Inferior parietal cortex (tissue), 1 donor: ENCODE data around the gene ST6GALNAC1.

Experiments
- DNase-seq: peaks from one replicate; pipeline ENCODE4 v3.0.0-alpha.2; 2016; ENCODE audit errors: extremely low spot score

ST6GALNAC1 gene, protein sequence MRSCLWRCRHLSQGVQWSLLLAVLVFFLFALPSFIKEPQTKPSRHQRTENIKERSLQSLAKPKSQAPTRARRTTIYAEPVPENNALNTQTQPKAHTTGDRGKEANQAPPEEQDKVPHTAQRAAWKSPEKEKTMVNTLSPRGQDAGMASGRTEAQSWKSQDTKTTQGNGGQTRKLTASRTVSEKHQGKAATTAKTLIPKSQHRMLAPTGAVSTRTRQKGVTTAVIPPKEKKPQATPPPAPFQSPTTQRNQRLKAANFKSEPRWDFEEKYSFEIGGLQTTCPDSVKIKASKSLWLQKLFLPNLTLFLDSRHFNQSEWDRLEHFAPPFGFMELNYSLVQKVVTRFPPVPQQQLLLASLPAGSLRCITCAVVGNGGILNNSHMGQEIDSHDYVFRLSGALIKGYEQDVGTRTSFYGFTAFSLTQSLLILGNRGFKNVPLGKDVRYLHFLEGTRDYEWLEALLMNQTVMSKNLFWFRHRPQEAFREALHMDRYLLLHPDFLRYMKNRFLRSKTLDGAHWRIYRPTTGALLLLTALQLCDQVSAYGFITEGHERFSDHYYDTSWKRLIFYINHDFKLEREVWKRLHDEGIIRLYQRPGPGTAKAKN

DNA sequence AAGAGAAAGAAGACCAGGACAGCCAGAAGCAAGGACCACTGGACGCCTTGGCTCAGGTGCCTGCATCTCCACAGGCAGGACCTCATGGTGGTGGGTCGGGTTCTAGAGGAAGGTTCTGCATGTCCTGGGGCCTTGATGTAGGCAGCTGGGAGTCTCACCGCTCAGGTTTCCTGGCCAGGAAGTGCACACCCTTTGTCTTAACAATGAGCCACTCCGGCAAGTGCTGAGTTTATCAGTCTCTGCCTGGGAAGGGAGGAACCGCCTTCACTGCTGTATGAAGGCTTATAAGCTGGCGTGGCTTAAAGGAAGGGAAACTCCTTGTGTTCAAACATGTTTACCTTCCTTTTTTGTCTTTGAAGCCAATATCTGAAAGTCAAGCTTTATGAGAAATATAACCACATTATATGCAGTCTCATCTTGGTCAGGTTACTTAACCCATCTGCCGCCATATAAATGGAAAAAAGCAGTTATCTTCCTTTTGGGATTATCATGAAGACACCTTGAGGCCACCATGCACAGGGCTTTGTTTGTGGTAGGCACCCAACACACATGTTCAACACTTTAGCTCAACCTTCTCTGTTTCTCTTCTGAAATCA lies at the start of gene ST6GALNAC1:
ST6GALNAC1 (minus strand) TSS at position 205 of the 596 bp plus-strand sequence; CDS start at position 86, 119 bp downstream.
- DNase-seq = peak; percentile 10

DNA sequence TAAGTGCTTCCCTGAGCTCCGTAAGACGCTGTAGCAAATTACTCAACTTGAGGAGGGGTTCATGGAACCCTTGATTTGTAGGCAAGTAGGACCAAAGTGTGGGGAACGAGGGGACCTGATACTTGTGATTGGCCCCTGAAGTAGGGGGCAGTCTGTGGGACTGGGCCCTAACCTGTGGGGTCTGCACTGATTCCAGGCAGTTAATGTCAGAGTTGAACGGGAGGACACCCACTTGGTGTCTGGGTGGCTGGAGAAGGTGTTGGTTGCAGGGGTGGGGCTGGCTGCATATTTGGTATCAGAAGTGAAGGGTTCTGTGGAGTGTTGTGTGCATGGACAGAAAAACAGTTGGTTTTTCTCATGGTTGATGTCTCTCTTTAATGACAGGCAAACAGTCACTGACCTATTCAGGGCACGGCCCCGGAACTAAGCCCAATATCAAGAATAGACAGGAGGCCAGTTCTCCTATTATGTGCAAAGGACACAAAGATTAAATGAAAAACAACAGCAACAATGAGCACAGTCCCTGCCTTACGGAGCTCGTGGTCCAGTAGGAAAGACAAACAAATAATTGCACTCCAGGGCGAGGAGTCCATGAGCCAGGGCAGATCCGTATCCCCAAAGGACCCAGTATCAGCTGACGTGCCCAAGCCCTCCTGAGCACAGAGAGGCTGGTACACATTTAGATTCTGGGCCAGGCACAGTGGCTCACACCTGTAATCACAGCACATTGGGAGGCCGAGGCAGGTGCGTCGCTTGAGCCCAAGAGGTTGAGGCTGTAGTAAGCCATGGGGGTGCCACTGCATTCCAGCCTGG lies 48.0 kb upstream of the ST6GALNAC1 start:
- no peak for DNase-seq

DNA sequence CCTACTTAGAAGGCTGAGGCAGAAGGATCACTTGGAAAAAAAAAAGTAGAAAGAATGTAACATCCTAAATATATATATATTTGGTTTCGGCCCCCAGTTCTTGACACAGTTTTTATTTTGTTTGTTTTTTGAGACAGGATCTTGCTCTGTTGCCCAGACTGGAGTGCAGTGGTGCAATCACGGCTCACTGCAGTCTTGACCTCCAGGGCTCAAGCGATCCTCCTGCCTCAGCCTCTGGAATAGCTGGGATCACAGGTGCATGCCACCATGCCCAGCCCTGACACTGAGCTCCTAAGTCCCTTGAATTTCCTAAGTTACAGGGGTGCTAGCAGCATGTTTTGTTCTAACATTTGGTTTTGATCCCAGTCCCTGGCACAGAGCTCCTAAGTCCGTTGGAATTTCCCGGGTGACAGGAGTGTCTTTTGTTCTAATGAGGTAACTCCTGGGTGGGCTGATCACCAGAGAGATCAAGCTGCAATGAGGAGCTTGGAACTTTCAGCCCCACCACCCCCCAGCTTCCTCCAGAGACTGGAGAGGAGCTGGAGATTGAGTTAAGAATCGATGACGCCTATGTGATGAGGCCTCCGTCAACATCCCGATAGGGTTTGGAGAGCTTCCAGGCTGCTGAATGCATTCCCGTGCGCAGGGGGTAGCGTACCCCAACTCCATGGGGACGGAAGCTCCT lies 47.2 kb upstream of the ST6GALNAC1 start:
- DNase-seq = no peak

DNA sequence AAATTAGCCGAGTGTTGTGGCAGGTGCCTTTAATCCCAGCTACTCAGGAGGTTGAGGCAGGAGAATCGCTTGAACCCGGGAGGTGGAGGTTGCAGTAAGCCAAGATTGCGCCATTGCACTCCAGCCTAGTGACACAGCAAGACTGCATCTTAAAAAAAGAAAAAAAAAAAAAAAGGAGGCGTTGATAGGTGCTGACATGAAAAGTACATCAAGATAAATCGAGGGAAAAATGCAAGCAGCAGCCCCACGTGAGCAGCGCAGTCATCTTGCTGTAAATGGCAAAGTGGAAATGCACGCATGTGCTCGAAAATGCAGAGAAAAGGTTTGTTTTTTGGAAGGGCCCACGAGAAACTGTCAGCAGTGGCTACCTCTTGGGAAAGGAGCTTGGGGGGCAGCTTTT lies 46.3 kb upstream of the ST6GALNAC1 start:
- DNase-seq = no peak

DNA sequence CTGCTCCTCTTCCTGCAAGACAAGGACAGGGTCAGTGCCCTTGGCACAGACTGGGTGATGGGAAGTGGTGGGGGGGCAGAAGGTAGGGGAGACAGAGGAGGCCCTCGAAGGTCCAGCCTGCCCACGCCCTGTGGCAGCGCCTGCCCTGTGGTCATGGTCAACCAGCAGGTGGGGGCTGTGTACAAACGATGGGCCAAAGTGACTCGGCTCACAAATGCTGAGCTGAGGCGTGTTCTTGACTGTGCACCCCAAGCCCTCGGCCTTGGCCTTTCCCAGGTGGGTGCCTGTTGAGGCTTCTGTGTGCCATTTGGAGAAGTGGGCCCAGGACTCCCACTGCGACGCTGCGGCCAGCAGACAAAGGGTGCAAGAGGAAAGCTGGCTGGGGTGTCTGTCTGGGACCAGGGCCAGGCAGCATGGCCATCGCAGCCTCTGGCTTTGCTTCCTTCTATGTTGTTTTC lies 44.6 kb upstream of the ST6GALNAC1 start:
- no peak for DNase-seq

DNA sequence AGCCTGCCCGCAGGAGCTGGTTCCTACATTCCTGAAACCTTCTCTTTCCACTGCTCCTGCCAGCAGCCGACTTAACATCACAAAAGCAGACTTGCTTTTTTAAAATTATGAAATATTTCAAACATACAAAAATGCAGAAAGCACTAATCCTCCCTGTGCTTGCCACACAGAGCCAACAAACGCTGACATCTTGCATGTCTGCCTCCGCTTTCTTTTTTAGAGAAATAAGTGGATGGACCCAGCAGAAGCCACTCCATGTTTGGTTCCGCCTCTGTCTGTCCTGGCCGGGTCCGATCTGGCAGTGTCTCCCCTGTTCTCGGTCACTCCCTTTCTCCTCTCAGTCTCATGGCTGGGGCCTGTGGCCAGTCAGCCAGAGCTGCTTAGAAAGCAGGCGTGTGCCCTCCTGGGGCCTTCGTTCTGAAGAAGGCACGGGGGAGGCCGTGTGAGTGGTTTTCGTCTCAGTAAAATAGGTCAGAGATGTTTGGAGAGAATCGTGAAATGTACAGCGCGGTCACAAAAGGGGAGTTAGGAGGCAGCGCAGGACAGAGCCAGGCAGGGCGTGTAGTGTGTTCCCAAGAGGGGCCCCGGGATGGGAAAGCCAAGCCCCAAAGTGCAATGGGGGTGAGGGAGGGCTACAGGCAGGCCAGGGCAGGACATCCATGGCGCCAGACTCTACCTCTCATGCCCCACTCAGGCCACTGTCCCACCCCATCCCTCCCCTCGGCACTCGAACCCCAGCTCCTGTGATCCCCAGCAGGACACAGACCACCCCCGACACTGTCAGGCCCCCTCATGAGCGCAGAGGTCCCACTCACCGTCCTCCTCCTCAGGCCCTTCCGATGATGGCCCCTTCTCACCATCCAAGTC lies 44.0 kb upstream of the ST6GALNAC1 start:
- no peak for DNase-seq

DNA sequence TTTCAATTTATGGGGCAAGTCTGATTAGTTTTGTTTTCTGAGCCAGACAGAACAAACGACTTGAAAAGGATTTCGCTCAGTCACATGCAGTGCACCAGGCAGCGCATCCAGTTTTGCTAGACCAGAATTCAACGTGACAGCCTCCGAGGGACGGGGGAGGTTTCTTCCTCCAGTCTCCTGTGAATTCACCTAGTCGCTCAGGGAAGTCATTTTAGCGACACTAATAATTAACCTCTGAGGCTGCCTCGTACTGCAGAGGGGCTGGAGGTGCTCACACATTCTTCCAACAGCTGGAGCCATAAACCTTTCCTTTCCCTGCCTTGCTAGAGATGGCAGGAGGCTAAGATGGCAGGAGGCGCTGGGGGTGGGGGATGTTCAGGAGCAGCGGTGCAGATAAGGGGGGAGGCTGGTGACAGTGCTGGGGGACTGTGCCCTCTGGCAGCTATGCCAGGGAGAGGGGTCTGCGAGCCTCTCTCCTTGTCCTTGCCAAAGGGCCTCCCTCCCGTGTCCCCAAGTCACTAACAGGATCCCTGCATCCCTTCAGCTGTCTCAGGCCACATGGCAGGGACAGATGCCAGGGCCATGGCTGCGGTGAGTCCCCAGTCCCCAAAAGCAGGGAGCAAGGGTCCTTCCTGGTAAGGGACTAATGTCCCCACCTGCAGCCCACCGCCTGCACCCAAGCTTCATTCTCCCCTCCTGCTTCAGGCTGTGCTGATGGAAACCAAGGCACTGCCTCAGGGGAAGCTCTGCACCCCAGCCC lies 43.2 kb upstream of the ST6GALNAC1 start:
- DNase-seq = no peak

DNA sequence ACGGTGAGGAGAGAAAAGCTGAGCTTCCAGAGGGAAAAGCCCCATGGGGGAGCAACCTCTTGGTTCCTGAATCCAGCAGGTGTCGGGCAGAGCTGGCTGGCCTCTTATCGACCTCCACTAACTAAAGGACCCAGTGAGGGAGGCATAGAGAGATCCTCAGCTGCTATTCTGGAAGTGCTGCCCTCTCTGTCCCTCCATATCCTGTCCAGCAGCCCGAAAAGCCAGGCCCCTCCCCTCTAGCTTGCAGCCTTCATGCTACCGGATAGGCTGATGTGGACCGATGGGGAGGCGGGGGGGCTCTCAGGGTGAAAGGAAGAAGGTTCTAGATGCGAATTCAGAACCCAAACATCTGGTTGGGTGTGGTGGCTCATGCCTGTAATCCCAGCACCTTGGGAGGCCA lies 42.3 kb upstream of the ST6GALNAC1 start:
- no peak for DNase-seq

DNA sequence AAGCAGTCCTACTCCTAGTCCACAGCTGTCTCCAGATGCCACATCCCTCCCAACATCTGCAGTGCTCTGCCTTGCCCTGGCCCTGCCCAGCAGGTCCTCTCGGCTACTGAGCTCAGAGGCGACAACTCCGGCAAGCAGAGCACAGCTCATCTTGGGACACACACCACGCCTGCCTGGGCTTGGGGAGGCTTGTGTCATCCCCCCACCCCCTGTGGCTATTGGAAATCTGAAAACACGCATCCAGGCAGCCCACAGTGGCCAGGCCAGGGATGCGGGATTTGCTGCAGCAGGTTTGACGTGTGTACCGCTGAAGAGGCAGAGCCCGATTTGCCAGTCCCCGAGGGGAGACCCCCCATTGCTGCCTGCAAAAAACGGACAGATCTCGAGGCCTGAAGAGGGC lies 41.8 kb upstream of the ST6GALNAC1 start:
- no peak for DNase-seq

DNA sequence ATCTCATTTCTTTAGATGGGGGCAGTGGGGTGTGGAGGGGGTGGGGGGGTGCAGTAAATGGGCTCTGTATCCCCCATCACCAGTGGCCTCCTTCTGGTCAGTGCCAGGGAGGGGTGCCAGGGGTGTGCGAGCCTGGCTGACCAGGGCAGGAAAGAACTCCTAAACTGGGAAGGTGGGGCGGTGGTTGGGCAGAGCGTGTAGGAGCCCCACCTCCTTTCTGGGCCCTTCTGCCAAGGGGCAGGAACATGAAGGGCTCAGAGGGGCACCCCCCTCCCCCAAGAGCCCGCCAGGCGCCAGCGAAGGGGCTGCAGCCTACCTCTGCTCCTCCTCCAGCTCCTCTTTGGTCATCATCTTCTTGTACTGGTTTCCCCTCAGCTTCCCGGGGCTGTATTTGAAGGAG lies 41.2 kb upstream of the ST6GALNAC1 start:
- DNase-seq = no peak

DNA sequence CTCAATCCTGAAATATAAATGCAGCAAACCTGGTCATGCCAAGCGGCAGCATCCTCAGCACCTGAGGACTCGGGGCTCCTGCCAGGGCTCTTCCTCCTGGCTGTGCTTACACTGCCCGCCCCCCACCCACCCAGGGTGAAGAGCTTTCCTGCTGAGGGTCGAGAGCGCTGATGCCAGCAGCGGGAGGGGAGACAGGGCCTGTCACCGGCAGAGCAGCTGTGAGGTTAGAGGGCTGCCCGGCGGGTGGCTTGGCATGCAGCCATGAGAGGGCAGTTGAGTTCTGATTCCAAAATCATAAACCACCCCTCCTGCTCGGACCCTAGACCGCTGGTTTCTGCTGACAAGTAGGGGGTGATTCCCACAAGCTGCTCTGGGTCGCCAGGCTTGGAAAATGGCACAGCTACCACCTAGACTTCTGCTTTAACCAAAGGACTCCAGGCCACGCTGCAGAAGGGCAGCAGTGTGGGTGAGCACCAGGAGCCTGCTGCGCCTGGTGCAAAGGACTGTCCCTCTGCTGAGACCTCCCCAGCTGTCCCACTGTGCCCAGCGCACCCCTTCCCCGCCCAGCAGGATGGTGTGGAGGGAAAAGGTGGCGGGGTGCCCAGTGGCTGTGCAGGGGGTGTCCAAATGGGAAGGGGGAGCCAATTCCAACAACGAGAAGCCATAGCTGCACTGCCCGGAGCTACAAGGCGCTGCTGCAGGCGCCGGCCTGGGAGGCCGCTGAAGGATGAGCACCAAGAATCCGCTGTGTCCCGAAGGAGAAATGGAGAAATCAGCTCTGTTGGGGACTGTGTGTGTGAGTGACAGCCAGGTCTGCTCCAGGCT lies 40.6 kb upstream of the ST6GALNAC1 start:
- DNase-seq = no peak

DNA sequence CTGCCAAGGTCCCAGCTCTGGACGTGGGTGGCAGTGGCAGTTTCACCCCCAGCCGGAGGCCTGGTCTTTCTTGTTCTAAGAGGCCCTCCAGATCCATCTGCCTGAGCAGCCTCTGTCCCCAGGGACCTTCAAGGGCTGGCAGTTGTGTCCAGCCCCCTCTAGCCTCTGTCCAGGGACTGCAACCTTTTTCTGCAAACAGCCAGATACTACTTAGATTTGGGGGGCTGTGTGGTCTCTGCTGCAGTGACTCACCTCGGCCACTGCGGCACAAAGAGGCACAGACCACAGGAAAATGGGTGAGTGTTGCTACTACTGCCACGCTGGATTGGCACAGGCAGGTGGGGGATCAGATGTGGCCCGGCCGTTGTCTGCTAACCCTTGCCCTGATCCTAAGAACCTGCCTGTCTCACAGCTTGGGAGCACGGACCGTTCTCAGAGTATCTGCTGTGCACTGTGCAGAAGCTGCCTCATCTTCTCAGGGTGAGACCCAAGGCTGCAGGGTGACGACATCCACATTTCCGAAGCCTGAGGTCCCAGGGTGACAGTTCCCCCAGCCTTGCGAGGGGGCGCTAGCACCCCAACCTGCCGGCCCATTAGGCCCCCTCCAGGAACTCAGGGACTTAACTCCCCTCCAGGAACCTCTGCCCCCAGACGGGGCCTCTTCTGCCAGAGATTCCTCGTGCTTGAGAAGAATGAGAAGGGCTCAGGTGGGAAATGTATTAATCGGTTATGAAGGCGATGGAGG lies 39.6 kb upstream of the ST6GALNAC1 start:
- DNase-seq = no peak

DNA sequence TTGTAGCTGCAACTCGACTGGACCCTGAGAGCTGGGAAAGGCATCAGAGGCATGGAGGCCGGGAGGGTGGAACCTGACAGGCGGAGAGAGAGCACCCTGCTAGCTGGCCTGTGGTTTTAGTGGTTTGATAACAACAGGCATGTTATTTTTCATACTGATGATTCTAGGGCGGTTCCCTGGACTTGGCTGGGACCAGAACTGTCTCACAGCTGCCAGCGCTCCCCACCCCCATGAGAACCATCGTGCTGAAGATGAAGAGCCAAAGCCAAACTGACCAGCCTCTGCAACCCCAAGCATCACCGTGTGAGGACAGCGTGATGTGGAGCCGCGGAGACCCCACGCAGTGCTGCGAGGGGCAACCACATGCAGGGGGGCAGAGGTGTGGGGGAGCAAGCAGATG lies 38.7 kb upstream of the ST6GALNAC1 start:
- no peak for DNase-seq

DNA sequence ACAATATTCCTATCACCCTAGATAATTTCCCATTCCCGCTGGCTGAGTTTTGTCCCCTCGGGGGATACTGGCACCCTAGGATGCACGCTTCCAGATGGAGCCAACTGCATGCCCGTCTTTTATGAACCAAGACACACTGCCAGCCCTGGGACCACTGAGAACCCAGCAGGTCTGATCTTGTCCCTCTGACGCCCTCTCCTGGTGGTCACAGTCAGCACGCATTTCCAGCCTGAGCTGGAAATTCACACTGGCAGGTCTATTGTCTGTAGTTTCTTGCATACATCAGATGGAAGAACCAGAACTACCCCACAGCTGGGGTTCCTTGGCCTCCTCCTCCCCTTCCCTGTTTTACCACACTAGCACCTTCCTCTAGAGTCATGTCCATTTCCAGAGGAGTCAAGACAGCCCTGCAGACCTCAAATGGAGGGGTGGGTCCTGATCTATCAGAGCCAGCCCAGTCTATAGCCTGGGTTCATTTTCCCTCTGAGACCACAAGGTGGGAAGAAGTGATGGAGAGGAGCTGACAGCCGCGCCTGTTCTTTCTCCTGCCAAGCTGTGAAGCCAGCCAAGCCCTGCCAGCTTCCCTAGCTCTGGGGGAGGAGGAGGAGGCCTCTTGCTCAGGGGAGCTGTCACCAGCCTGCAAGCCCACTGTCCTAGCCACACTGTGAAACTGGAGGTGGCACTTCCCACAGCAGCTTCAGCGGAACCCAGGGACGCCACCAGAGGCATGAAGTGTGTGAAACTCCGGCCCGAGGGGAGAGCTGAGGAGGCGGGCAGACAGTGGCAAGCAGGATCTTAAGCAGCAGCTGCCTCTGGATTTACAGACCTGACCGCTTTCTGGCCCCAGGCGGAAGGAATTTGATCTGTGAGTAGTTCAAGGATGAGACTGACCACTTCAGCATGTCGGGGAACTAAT lies 37.9 kb upstream of the ST6GALNAC1 start:
- peak; percentile 70 for DNase-seq

DNA sequence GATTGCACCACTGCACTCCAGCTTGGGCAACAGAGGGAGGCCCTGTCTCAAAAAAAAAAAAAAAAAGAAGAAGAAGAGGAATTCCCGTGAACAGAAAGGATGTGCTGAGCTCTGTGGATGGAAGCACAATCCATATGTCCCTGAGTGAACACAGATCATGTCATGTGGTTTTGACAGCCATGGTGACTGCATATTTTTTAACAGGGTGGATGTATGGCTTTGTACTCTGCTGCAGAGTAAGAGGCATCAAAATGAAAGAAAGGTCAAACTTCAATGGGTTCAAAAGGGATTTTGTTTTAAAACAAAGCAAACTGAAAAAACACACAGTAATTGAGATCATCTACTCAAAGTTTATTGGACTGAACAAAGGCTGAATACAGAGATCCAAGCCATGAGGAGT lies 35.7 kb upstream of the ST6GALNAC1 start:
- no peak for DNase-seq

DNA sequence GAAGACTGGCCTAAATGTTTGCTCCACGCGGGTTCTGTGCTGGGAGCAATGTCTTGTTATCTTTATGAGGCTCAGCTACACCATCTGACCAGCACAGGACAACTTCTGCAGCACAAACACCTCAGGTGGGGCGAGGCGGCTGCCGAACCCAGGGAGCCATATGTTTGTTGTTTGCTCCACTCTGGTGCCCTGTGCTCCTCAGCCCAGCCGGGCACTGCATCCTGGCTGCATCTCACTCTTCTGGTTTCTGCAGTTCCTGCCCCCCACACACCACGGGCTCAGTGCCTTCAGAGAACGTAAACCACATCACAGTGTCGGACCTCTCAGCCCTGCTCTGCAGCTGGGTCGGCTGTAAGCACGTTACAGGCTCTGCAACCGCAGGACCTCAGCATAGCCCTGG lies 34.8 kb upstream of the ST6GALNAC1 start:
- no peak for DNase-seq

DNA sequence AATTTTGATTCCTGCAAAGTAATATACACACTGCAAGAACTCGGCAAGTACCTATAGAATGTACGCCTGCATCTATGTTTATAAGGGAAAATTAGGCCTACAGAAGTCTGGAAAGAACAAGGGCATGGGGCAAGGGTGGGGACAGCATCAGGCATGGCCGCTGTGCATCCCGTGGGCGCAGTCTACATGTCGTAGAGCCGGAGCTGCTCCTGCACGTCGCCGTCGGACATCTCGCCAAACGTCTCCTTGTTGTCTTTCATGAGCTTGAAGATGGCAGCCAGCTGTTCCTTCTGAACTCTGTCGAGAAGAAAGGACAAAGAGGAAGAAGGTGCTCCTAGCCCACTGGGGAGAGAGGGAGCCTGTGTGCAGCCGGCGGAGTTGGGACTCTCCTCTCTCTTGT lies 33.8 kb upstream of the ST6GALNAC1 start:
- no peak for DNase-seq
